Hepatocyte (in vitro differentiated cells): ENCODE results near the gene LRMDA. TPM values are rescaled to one million over a fixed set of nuclear protein-coding genes. Genes with fewer than 3 reads are reported as not detected.

Experiments
- DNase-seq: peaks from one replicate; pipeline ENCODE4 v3.0.0-alpha.2; 2016; ENCODE audit warnings: low spot score
- H2AFZ ChIP-seq: fragments of 200-600 bp; sonication (generic); 2 replicates; pipeline ENCODE4 v1.6.0; 2016; ENCODE audit warnings: antibody characterized with exemption, mild to moderate bottlenecking
- H3K27ac ChIP-seq: fragments of 200-600 bp; sonication (generic); 2 replicates; pipeline ENCODE4 v1.5.1; 2016; ENCODE audit warnings: mild to moderate bottlenecking
- H3K27me3 ChIP-seq: fragments of 200-600 bp; sonication (generic); 2 replicates; pipeline ENCODE4 v1.6.1; 2016
- H3K36me3 ChIP-seq: fragments of 200-600 bp; sonication (generic); replicated peaks from 2 replicates; pipeline ENCODE4 v1.5.1; 2016; ENCODE audit warnings: low read depth; ENCODE audit not compliant: insufficient read depth
- H3K4me1 ChIP-seq: fragments of 200-600 bp; sonication (generic); 2 replicates; pipeline ENCODE4 v1.5.1; 2016; ENCODE audit warnings: mild to moderate bottlenecking, moderate library complexity; ENCODE audit not compliant: insufficient read depth
- H3K4me2 ChIP-seq: fragments of 200-600 bp; sonication (generic); 2 replicates; pipeline ENCODE4 v1.6.0; 2016
- H3K4me3 ChIP-seq: fragments of 200-600 bp; sonication (generic); 2 replicates; pipeline ENCODE4 v1.5.1; 2016; ENCODE audit warnings: mild to moderate bottlenecking
- H3K79me2 ChIP-seq: fragments of 200-600 bp; sonication (generic); 2 replicates; pipeline ENCODE4 v1.6.0; 2017; ENCODE audit warnings: mild to moderate bottlenecking
- H3K9me2 ChIP-seq: fragments of 200-600 bp; sonication (generic); replicated peaks from 2 replicates; pipeline ENCODE4 v1.6.0; 2017; ENCODE audit warnings: mild to moderate bottlenecking; ENCODE audit not compliant: insufficient read depth
- H3K9me3 ChIP-seq: fragments of 200-600 bp; sonication (generic); 2 replicates; pipeline ENCODE4 v1.5.1; 2016; ENCODE audit warnings: low read depth, mild to moderate bottlenecking
- H4K20me1 ChIP-seq: fragments of 200-600 bp; sonication (generic); 2 replicates; pipeline ENCODE4 v1.6.0; 2016; ENCODE audit warnings: mild to moderate bottlenecking; ENCODE audit not compliant: insufficient read depth, poor library complexity, severe bottlenecking
- EZH2 ChIP-seq: fragments of 200-600 bp; sonication (generic); IDR thresholded peaks from 2 replicates; pipeline ENCODE4 v1.6.1; 2016; ENCODE audit warnings: antibody characterized with exemption, mild to moderate bottlenecking, borderline replicate concordance
- EZH2phosphoT487 ChIP-seq: fragments of 200-600 bp; sonication (generic); IDR thresholded peaks from one replicate; pipeline ENCODE4 v1.6.1; 2018; ENCODE audit warnings: antibody characterized with exemption, mild to moderate bottlenecking, low read depth, moderate library complexity; ENCODE audit not compliant: unreplicated experiment, severe bottlenecking
- WGBS: methylation state at CpG from one replicate; pipeline ENCODE4 v1.1.6; 2016; ENCODE audit warnings: low lambda C conversion rate; ENCODE audit errors: missing lambda C conversion rate; 5-methylcytosine and 5-hydroxymethylcytosine counted together
- polyA plus RNA-seq: library from polyadenylated mRNA; unstranded; fragments of >200 nt; fragmentation: Nextera tagmentation; extraction: Ambion mirVana; gene quantifications from 2 replicates; pipeline ENCODE4 v1.2.1, GENCODE V29; 2016
- total RNA-seq: library from RNA; depleted of rRNA; stranded (reverse); fragments of >200 nt; gene quantifications from 2 replicates; pipeline ENCODE4 v1.2.3, GENCODE V29; 2014
- TF ChIP-seq, protein P1 (sequence below): fragments of 200-600 bp; sonication (generic); IDR thresholded peaks from 2 replicates; pipeline ENCODE4 v1.5.1; 2016; ENCODE audit warnings: antibody characterized with exemption, mild to moderate bottlenecking; ENCODE audit not compliant: poor library complexity

Gene LRMDA
- total and polyA plus RNA-seq, 2 experiments from 2014 or later, result 5.6 to 15.7 TPM

DNA sequence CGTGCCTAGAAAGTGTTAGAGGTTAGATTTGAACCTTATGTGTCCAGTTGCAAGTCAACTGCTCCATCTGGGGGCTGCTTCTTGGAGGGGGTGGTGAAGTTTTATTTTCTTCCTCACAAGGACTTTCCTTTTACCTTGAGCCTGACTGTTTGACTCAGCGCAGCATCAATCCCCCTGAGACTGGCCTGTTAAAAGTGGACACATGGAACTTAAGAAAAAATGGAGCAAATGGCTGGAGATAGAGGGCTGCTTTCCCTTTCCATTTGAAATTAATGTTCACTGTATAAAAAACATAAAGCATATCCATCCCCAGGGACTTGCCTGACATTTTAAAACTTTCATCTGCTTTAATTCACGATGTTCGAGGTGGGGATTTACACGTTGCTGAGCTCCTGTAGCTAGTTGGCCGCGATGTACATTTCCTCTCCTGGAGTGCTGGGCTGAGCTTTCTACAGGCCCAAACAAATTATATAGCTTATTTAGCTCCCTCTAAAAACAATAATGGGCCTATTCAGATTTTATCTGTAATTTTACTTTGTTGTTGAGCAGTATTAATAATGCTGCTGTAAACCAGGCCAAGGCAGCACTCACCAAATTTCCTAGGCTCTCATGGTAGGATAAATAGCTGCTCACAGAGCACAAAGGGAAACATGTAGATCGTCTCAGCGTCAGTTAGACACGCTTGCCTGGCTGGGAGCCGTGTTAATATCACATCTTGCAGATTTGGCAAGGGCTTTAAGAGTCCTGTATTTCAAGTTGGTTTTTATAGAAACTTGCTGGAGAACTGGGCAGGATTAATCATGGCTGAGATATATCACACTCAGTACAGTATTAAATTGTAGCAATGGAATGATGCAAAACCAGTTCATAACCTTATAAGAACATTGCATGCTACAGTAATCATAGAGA is 251.5 kb downstream of the LRMDA start:
- 86% methylated on average over 11 of the region's 11 CpGs for WGBS
- DNase-seq, result no peak

DNA sequence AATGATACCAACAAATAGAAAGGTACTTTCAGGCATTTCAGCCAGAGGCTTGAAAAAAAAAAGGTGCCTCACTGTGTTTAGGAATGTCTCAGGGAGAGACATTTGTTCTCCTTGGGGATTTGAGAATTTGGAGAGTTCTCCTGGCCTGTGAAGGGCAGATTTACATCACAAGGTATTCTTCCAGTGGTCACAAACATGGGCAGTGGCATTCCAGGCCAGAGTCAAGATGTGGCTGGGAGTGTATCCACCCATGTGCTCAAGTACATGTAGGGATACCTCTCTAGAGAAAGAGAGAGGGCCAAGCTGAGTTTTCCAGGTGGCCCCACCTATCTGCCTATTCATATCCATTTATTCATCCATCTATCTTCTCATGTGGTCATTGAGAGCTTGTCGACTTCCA is 253.8 kb downstream of the LRMDA start:
- TF ChIP-seq EZH2phosphoT487, result no peak
- TF ChIP-seq EZH2, result no peak
- TF ChIP-seq, protein P1, sequence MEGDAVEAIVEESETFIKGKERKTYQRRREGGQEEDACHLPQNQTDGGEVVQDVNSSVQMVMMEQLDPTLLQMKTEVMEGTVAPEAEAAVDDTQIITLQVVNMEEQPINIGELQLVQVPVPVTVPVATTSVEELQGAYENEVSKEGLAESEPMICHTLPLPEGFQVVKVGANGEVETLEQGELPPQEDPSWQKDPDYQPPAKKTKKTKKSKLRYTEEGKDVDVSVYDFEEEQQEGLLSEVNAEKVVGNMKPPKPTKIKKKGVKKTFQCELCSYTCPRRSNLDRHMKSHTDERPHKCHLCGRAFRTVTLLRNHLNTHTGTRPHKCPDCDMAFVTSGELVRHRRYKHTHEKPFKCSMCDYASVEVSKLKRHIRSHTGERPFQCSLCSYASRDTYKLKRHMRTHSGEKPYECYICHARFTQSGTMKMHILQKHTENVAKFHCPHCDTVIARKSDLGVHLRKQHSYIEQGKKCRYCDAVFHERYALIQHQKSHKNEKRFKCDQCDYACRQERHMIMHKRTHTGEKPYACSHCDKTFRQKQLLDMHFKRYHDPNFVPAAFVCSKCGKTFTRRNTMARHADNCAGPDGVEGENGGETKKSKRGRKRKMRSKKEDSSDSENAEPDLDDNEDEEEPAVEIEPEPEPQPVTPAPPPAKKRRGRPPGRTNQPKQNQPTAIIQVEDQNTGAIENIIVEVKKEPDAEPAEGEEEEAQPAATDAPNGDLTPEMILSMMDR, result no peak
- 76% methylated on average over 1 of the region's 1 CpG for WGBS
- H3K27ac ChIP-seq, result no peak overlapping the region
- no peak overlapping the region for H3K4me3 ChIP-seq
- H3K9me3 ChIP-seq, result no peaks in the 10 kb centered on the region
- peaks cover 5% of the 10 kb centered on the region for H3K4me1 ChIP-seq
- no peak overlapping the region for H2AFZ ChIP-seq
- H3K9me2 ChIP-seq, result no peaks in the 10 kb centered on the region
- no peaks in the 10 kb centered on the region for H3K36me3 ChIP-seq
- no peaks in the 10 kb centered on the region for H4K20me1 ChIP-seq
- no peak for DNase-seq
- no peaks in the 10 kb centered on the region for H3K79me2 ChIP-seq
- H3K27me3 ChIP-seq, result no peaks in the 10 kb centered on the region
- no peak overlapping the region for H3K4me2 ChIP-seq

More for the DNA sequence above, 251.5 kb downstream of the LRMDA start:
- Histone ChIP-seq H3K4me2 (no peak overlapping the region), H4K20me1 (no peaks in the 10 kb centered on the region), H3K9me2 (no peaks in the 10 kb centered on the region), H3K36me3 (no peaks in the 10 kb centered on the region), H3K4me3 (no peak overlapping the region), H3K27me3 (no peaks in the 10 kb centered on the region), H3K27ac (no peak overlapping the region), H3K79me2 (no peaks in the 10 kb centered on the region), H2AFZ (no peak overlapping the region), H3K9me3 (no peaks in the 10 kb centered on the region), H3K4me1 (no peaks in the 10 kb centered on the region)
- TF ChIP-seq, protein P1, result no peak
- TF ChIP-seq EZH2phosphoT487 (no peak), EZH2 (no peak)

DNA sequence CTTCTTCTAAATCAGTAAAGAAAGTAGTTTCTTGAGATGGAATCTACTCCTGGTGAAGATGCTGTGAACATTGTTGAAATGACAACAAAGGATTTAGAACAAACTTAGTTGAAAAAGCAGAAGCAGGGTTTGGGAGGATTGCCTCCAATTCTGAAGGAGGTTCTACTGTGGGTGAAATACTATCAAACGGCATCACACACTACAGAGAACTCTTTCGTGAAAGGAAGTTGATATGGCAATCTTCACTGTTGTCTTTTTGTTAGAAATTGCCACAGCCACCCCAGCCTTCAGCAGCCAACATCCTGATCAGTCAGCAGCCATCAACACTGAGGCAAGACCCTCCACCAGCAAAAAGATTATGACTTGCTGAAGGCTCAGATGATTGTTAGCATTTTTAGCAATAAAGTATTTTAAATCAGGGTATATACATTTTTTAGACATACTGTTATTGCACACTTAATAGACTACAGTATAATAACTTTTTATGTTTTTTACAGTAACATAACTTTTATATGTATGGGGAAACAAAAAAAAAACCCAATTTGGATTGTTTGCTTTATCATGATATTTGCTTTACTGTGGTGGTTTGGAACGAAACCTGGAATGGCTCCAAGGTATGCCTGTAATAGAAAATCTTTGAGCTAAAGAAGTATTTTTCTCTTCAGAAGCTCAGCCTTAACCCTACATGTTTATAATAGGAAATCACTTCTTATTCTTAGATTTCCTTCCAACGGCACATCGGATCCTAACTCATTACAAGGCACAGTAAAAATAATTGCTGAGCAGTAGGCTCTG is 257.3 kb downstream of the LRMDA start:
- Histone ChIP-seq H3K9me2 (no peaks in the 10 kb centered on the region), H3K4me1 (peaks cover 5% of the 10 kb centered on the region), H3K9me3 (no peaks in the 10 kb centered on the region), H3K27ac (no peak overlapping the region), H3K27me3 (no peaks in the 10 kb centered on the region), H4K20me1 (no peaks in the 10 kb centered on the region), H2AFZ (no peak overlapping the region), H3K4me2 (no peak overlapping the region), H3K79me2 (no peaks in the 10 kb centered on the region), H3K4me3 (no peak overlapping the region), H3K36me3 (no peaks in the 10 kb centered on the region)
- TF ChIP-seq, protein P1, result no peak
- TF ChIP-seq EZH2phosphoT487 (no peak), EZH2 (no peak)
- DNase-seq, result no peak
- 72% methylated on average over 5 of the region's 5 CpGs for WGBS
